ENCODE measurements around the gene ACR.
A peak's percentile ranks its signal among the peaks of the same experiment; 100 is the strongest.

The ACR gene

GRCh38 chr22:50737728-50738648, at the start of gene ACR:
Gene ACR, plus strand, starts transcription at chr22:50738204. Its CDS starts 32 bp downstream, at chr22:50738236.
- peaks cover 2 to 3% of the 10 kb centered on the region in 2 donors for H3K27me3 ChIP-seq (ENCODE audit: control insufficient read depth in 1 of 2, insufficient read depth in 2 of 2, low read length in 2 of 2)
- H3K27ac ChIP-seq (ENCODE audit: low read length), result no peak within 1 kb of the TSS
- H3K9ac ChIP-seq (ENCODE audit: low read length in 2 of 2), result no peak within 1 kb of the TSS

GRCh38 chr22:50688448-50688847, 49.6 kb upstream of the ACR start:
- Histone ChIP-seq H3K36me3 (ENCODE audit: control insufficient read depth in 2 of 2, insufficient read depth in 2 of 2, low read length in 2 of 2) (no peaks in the 10 kb centered on the region), H3K9me3 (ENCODE audit: control insufficient read depth in 2 of 2, low read length in 2 of 2) (no peaks in the 10 kb centered on the region), H3K27ac (ENCODE audit: low read length) (no peak overlapping the region), H3K4me3 (ENCODE audit: low read length in 2 of 2) (no peak overlapping the region), H3K27me3 (ENCODE audit: control insufficient read depth in 1 of 2, insufficient read depth in 2 of 2, low read length in 2 of 2) (peaks cover 0 to 10% of the 10 kb centered on the region in 2 donors), H3K4me1 (ENCODE audit: control insufficient read depth, insufficient read depth, low read length) (no peaks in the 10 kb centered on the region), H3K9ac (ENCODE audit: low read length in 2 of 2) (no peak overlapping the region)

More at GRCh38 chr22:50737728-50738648, at the start of gene ACR:
- Histone ChIP-seq H3K4me3 (ENCODE audit: low read length in 2 of 2) (no peak within 1 kb of the TSS), H3K9me3 (ENCODE audit: control insufficient read depth in 2 of 2, low read length in 2 of 2) (no peaks in the 10 kb centered on the region), H3K4me1 (ENCODE audit: control insufficient read depth, insufficient read depth, low read length) (peaks cover 6% of the 10 kb centered on the region), H3K36me3 (ENCODE audit: control insufficient read depth in 2 of 2, insufficient read depth in 2 of 2, low read length in 2 of 2) (no peaks in the 10 kb centered on the region)

- Histone ChIP-seq H3K36me3 (ENCODE audit: control insufficient read depth in 2 of 2, insufficient read depth in 2 of 2, low read length in 2 of 2) (no peaks in the 10 kb centered on the region), H3K27me3 (ENCODE audit: control insufficient read depth in 1 of 2, insufficient read depth in 2 of 2, low read length in 2 of 2) (peaks cover 3 to 9% of the 10 kb centered on the region in 2 donors), H3K9me3 (ENCODE audit: control insufficient read depth in 2 of 2, low read length in 2 of 2) (no peaks in the 10 kb centered on the region), H3K27ac (ENCODE audit: low read length) (no peak overlapping the region), H3K4me3 (ENCODE audit: low read length in 2 of 2) (no peak overlapping the region), H3K9ac (ENCODE audit: low read length in 2 of 2) (no peak overlapping the region), H3K4me1 (ENCODE audit: control insufficient read depth, insufficient read depth, low read length) (peaks cover 2% of the 10 kb centered on the region)
Measured at GRCh38 chr22:50691521-50691920, 46.5 kb upstream of the ACR start.

GRCh38 chr22:50693462-50693861, 44.5 kb upstream of the ACR start:
- no peak overlapping the region for H3K27ac ChIP-seq (ENCODE audit: low read length)
- H3K9me3 ChIP-seq (ENCODE audit: control insufficient read depth in 2 of 2, low read length in 2 of 2), result no peaks in the 10 kb centered on the region
- H3K36me3 ChIP-seq (ENCODE audit: control insufficient read depth in 2 of 2, insufficient read depth in 2 of 2, low read length in 2 of 2), result no peaks in the 10 kb centered on the region
- no peak overlapping the region for H3K4me3 ChIP-seq (ENCODE audit: low read length in 2 of 2)
- peaks cover 2 to 3% of the 10 kb centered on the region in 2 donors for H3K27me3 ChIP-seq (ENCODE audit: control insufficient read depth in 1 of 2, insufficient read depth in 2 of 2, low read length in 2 of 2)
- H3K9ac ChIP-seq (ENCODE audit: low read length in 2 of 2), result no peak overlapping the region
- peaks cover 12% of the 10 kb centered on the region for H3K4me1 ChIP-seq (ENCODE audit: control insufficient read depth, insufficient read depth, low read length)

GRCh38 chr22:50694099-50694605, 43.9 kb upstream of the ACR start:
- Histone ChIP-seq H3K9me3 (ENCODE audit: control insufficient read depth in 2 of 2, low read length in 2 of 2) (no peaks in the 10 kb centered on the region), H3K9ac (ENCODE audit: low read length in 2 of 2) (no peak overlapping the region), H3K36me3 (ENCODE audit: control insufficient read depth in 2 of 2, insufficient read depth in 2 of 2, low read length in 2 of 2) (no peaks in the 10 kb centered on the region), H3K4me3 (ENCODE audit: low read length in 2 of 2) (no peak overlapping the region), H3K27me3 (ENCODE audit: control insufficient read depth in 1 of 2, insufficient read depth in 2 of 2, low read length in 2 of 2) (peaks cover 2 to 3% of the 10 kb centered on the region in 2 donors), H3K4me1 (ENCODE audit: control insufficient read depth, insufficient read depth, low read length) (peaks cover 19% of the 10 kb centered on the region), H3K27ac (ENCODE audit: low read length) (no peak overlapping the region)

- Histone ChIP-seq H3K4me3 (ENCODE audit: low read length in 2 of 2) (no peak overlapping the region), H3K27me3 (ENCODE audit: control insufficient read depth in 1 of 2, insufficient read depth in 2 of 2, low read length in 2 of 2) (peaks cover 2 to 3% of the 10 kb centered on the region in 2 donors), H3K27ac (ENCODE audit: low read length) (no peak overlapping the region), H3K4me1 (ENCODE audit: control insufficient read depth, insufficient read depth, low read length) (peaks cover 21% of the 10 kb centered on the region), H3K9me3 (ENCODE audit: control insufficient read depth in 2 of 2, low read length in 2 of 2) (no peaks in the 10 kb centered on the region), H3K9ac (ENCODE audit: low read length in 2 of 2) (no peak overlapping the region), H3K36me3 (ENCODE audit: control insufficient read depth in 2 of 2, insufficient read depth in 2 of 2, low read length in 2 of 2) (no peaks in the 10 kb centered on the region)
Measured at GRCh38 chr22:50694766-50695420, 43.1 kb upstream of the ACR start.

GRCh38 chr22:50695421-50696250, 42.4 kb upstream of the ACR start:
- Histone ChIP-seq H3K9ac (ENCODE audit: low read length in 2 of 2) (no peak overlapping the region), H3K36me3 (ENCODE audit: control insufficient read depth in 2 of 2, insufficient read depth in 2 of 2, low read length in 2 of 2) (no peaks in the 10 kb centered on the region), H3K27me3 (ENCODE audit: control insufficient read depth in 1 of 2, insufficient read depth in 2 of 2, low read length in 2 of 2) (peaks cover 2 to 3% of the 10 kb centered on the region in 2 donors), H3K27ac (ENCODE audit: low read length) (no peak overlapping the region), H3K4me3 (ENCODE audit: low read length in 2 of 2) (no peak overlapping the region), H3K4me1 (ENCODE audit: control insufficient read depth, insufficient read depth, low read length) (peaks cover 21% of the 10 kb centered on the region), H3K9me3 (ENCODE audit: control insufficient read depth in 2 of 2, low read length in 2 of 2) (no peaks in the 10 kb centered on the region)

GRCh38 chr22:50696251-50696798, 41.7 kb upstream of the ACR start:
- peaks cover 21% of the 10 kb centered on the region for H3K4me1 ChIP-seq (ENCODE audit: control insufficient read depth, insufficient read depth, low read length)
- no peaks in the 10 kb centered on the region for H3K36me3 ChIP-seq (ENCODE audit: control insufficient read depth in 2 of 2, insufficient read depth in 2 of 2, low read length in 2 of 2)
- H3K27ac ChIP-seq (ENCODE audit: low read length), result no peak overlapping the region
- H3K9ac ChIP-seq (ENCODE audit: low read length in 2 of 2), result no peak overlapping the region
- H3K4me3 ChIP-seq (ENCODE audit: low read length in 2 of 2), result peak overlapping the region in 1 of 2 donors; percentile 64
- peaks cover 2 to 3% of the 10 kb centered on the region in 2 donors for H3K27me3 ChIP-seq (ENCODE audit: control insufficient read depth in 1 of 2, insufficient read depth in 2 of 2, low read length in 2 of 2)
- no peaks in the 10 kb centered on the region for H3K9me3 ChIP-seq (ENCODE audit: control insufficient read depth in 2 of 2, low read length in 2 of 2)

GRCh38 chr22:50696799-50697561, 41.0 kb upstream of the ACR start:
- H3K9ac ChIP-seq (ENCODE audit: low read length in 2 of 2), result no peak overlapping the region
- H3K9me3 ChIP-seq (ENCODE audit: control insufficient read depth in 2 of 2, low read length in 2 of 2), result no peaks in the 10 kb centered on the region
- H3K4me1 ChIP-seq (ENCODE audit: control insufficient read depth, insufficient read depth, low read length), result peaks cover 24% of the 10 kb centered on the region
- H3K36me3 ChIP-seq (ENCODE audit: control insufficient read depth in 2 of 2, insufficient read depth in 2 of 2, low read length in 2 of 2), result no peaks in the 10 kb centered on the region
- H3K27ac ChIP-seq (ENCODE audit: low read length), result no peak overlapping the region
- peak overlapping the region; percentile 57 to 64 for H3K4me3 ChIP-seq (ENCODE audit: low read length in 2 of 2)
- H3K27me3 ChIP-seq (ENCODE audit: control insufficient read depth in 1 of 2, insufficient read depth in 2 of 2, low read length in 2 of 2), result peaks cover 2 to 3% of the 10 kb centered on the region in 2 donors

All from stomach smooth muscle (tissue), 2 donors.